Measurements from ENCODE around the gene FOXL1.

The FOXL1 gene

DNA sequence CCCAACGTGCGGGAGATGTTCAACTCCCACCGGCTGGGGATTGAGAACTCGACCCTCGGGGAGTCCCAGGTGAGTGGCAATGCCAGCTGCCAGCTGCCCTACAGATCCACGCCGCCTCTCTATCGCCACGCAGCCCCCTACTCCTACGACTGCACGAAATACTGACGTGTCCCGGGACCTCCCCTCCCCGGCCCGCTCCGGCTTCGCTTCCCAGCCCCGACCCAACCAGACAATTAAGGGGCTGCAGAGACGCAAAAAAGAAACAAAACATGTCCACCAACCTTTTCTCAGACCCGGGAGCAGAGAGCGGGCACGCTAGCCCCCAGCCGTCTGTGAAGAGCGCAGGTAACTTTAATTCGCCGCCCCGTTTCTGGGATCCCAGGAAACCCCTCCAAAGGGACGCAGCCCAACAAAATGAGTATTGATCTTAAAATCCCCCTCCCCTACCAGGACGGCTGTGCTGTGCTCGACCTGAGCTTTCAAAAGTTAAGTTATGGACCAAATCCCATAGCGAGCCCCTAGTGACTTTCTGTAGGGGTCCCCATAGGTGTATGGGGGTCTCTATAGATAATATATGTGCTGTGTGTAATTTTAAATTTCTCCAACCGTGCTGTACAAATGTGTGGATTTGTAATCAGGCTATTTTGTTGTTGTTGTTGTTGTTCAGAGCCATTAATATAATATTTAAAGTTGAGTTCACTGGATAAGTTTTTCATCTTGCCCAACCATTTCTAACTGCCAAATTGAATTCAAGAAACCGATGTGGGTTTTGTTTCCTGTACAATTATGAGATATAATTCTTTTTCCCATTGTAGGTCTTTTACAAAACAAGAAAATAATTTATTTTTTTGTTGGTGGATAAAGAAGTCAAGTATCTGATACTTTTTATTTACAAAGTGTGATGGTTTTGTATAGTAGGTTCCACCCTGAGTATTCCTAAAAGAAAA, 9.4 kb upstream of the FOXL1 start:
- DNase-seq (ENCODE audit: low read depth): no peak

- DNase-seq (ENCODE audit: low read depth): no peak
Observed at GRCh38 chr16:86569701-86570447, 8.5 kb upstream of the FOXL1 start.

DNA sequence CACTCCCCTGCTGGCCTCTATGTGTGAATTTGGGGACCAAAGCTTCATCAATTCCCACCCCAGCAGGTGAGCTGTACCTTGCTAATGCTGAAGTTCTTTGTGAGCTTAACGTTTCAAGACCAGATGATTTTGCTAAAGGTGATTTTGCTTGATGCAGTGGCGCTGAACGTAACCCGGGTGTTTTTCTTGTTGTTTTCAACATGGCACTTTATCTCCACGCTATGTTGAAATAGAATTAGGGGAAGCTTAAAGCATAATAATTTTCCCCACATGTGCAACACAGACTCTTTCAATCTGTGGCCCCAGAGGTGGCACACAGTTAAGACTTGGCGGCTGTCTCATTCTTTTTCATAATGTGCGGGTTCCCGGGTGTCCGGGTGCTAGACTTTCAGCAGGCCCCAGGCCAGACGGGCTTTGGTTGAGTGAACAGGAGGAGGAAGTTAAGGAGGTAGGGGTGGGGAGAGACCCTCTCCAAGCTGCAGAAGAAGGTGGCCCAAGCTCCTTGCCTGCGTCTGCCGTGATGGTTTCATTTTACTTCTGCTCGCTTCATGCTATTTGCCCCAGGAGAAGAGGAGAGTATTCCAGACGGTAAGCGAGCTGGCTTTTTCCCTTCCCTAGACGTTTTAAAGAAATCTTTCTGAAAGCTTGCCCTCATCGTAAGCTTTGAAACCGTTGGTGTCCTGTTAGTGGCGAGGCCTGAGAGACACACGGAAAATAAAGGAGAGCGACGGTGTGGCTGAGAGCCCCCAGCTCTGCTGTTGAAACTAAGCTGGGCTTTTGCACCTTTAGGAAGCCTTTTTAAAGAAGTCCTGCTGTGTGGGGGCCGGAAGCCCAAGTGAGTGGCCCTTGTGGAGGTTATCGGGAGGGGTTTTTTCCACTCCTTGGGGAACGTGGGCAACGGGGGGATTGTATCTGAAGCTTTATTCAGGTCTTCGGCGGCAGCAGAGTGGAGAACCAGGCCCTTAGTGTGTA, 7.5 kb upstream of the FOXL1 start:
- DNase-seq (ENCODE audit: low read depth): no peak

- no peak for DNase-seq (ENCODE audit: low read depth)
Observed at GRCh38 chr16:86571530-86571915, 6.8 kb upstream of the FOXL1 start.

GRCh38 chr16:86572041-86572521, 6.3 kb upstream of the FOXL1 start:
- no peak for DNase-seq (ENCODE audit: low read depth)

- DNase-seq (ENCODE audit: low read depth): no peak
Observed at GRCh38 chr16:86572606-86573005, 5.7 kb upstream of the FOXL1 start.

DNA sequence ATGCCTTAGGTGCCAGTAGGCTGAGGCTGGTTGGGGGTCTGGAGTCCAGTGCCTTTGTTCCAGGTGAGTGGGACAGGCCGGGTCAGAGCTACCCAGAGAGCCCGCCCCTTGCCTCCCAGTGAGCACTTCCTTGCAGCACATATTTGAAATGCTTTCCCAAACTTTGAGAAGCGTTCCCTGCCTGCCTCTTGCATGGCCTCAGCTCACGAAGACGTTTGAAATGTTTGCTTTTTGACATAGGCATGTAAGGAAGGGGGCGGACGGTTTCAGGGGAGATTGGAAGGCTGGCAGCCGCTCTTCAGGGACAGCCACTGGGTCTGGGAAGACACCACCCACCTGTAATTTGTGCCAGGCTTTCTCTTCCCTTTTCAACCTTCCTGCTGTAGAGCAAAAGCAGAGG, 5.1 kb upstream of the FOXL1 start:
- DNase-seq (ENCODE audit: low read depth): no peak

GRCh38 chr16:86573646-86574508, 4.5 kb upstream of the FOXL1 start:
- no peak for DNase-seq (ENCODE audit: low read depth)

DNA sequence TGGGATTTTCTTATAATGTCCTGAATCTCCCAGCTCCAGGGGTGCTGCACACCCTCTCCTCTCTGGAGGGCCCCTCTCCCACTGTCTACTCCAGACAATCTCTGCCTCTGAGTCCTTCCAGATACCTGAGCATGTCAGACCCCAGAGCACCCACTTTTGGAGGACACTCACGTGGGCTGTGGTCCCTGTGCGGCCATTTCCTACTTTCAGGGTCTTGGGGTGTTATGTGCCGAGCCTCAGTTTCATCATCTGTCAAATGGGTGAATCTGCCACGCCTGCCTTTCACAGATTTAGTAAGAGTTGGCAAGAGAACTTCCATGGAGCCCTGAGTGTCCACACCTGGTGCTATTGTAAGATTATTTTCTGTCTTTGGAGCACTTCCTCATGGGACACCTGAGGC, 3.7 kb upstream of the FOXL1 start:
- DNase-seq (ENCODE audit: low read depth): no peak

- DNase-seq (ENCODE audit: low read depth): no peak
Observed at GRCh38 chr16:86575095-86575685, 3.2 kb upstream of the FOXL1 start.

DNA sequence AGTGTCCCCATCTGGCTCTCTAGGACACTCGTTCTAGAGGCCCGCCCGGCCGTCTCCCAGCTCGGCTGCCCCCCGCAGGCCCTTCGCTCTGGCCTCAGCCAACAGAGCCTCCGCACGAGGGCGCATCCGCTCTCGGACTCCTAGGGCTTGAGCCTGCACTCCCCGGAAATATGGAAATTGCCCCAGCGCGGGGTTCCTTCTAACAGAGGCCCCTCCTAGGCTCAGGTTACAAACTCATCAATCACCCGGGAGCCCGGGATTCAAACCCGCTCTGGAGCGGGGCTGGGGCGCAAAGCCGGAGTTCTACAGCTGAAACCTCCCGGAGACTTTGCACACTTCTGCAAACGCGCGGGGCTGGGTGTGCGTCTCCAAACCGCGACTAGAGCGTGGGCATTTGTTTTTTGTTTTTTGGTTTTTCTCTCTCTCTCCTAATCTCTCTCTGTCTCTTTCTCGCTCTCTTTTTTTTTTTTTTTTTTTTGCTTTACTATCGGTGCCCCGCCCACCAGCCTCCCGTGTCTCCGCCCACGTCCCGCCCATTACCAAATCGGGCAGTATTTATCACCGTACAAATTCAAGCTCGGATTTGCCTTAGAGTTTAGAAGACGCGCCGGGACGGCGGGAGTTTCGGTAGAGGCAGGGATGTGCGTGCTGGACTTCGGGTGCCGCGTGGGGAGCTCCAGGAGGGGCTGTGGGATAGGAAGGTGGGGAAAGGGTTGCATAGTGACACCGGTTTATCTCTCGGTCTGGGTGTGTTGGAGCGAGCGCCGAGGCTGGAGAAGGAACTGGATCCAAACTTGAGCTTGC, 2.4 kb upstream of the FOXL1 start:
- no peak for DNase-seq (ENCODE audit: low read depth)

DNA sequence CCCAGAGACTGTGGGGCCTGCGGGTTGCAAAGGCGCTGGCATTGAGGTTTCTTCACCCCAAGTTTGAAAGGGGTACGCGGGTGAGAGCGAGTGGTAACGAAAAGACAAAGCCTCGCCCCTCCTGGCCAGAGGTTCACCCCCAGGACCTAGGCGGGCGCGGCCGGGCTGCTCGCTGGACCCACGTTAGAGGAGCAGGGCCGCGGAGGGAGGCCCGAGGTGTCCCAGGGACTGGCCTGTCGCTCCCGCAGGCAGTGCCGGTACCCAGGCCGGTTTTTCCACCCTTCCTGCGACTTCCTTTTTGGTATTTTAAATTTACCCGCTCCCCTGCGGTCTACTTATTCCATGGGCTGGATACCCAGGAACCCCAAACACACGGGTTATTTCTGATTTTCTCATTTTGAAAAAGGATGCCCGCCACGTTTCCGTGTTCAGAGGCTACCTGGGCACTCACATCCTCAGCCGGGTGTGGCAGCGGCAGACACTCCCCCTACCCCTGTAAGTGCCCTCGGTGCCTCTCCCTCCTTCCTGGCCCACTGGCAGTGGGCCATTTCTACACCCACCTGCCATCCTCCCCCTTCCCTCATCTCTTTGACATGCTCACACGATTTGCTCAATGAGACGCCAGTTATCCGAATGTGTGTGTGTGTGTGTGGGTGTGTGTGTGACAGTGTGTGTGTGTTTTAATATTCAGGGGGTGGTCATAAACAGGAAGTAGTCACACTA, 1.6 kb upstream of the FOXL1 start:
- DNase-seq (ENCODE audit: low read depth): no peak

- DNase-seq (ENCODE audit: low read depth): no peak
Observed at GRCh38 chr16:86577314-86577971, 906 bp upstream of the FOXL1 start.

DNA sequence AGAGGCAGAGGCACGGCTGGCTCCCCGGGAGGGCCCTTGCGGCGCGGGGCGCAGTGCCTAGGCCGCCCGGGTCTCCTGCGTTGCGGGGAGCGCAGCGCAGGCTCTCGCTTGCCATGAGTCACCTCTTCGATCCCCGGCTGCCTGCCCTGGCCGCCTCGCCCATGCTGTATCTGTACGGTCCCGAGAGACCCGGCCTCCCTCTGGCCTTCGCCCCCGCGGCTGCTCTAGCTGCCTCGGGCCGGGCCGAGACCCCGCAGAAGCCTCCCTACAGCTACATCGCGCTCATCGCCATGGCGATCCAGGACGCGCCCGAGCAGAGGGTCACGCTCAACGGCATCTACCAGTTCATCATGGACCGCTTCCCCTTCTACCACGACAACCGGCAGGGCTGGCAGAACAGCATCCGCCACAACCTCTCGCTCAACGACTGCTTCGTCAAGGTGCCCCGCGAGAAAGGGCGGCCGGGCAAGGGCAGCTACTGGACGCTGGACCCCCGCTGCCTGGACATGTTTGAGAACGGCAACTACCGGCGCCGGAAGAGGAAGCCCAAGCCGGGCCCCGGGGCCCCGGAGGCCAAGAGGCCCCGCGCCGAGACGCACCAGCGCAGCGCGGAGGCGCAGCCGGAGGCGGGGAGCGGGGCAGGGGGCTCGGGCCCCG, 390 bp downstream of the FOXL1 start:
- DNase-seq (ENCODE audit: low read depth): no peak

- DNase-seq (ENCODE audit: low read depth): no peak
Observed at GRCh38 chr16:86579268-86580062, 1.1 kb downstream of the FOXL1 start.

DNA sequence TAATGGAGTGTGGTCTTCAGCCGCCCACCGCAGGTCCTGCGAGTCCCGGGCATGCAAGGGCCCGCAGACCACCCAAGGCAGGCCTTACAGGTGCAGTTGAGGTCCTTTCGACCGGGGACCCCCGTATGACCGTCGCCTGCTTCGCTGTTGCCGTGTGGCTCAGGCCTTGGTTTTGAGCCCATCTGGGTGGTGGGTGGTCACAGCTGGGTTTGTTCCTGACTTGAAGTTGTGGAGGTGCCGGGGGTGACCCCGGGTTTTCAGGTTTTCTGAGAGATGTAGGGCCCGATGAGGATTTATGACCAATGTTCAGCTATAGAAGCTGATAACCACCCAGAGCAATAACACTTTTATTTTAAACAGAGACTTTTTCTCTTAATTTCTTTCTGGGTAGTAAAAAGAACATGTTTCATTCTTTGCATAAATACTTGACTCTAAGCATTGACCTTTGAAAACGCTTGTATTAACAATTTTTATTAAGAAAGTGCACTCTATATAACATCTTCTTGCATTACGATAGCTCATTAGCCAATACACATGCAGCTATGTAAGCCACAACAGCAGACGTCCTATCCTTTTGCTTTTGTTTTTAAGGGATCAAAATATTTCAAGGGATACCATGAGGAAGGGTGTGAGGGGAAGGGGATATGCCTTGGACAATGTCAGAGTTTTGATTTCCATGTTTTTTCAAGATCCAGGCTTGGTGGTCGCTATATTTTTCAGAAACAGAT, 1.9 kb downstream of the FOXL1 start:
- DNase-seq (ENCODE audit: low read depth): no peak

All from activated T-helper 1 cell treated with Interleukin-2 at 50 U/mL for 16 hours (primary cell).